Erythroblast (primary cell): ENCODE data around the gene CC2D1B.

ENCODE experiments used
- GATA1 ChIP-seq: IDR thresholded peaks from 2 replicates; pipeline ENCODE4 v1.6.1; 2011; ENCODE audit warnings: low read depth, mild to moderate bottlenecking, control low read depth, low read length, moderate library complexity
- POLR2A ChIP-seq: IDR thresholded peaks from 2 replicates; pipeline ENCODE4 v1.6.1; 2011; ENCODE audit warnings: mild to moderate bottlenecking, low read length

DNA sequence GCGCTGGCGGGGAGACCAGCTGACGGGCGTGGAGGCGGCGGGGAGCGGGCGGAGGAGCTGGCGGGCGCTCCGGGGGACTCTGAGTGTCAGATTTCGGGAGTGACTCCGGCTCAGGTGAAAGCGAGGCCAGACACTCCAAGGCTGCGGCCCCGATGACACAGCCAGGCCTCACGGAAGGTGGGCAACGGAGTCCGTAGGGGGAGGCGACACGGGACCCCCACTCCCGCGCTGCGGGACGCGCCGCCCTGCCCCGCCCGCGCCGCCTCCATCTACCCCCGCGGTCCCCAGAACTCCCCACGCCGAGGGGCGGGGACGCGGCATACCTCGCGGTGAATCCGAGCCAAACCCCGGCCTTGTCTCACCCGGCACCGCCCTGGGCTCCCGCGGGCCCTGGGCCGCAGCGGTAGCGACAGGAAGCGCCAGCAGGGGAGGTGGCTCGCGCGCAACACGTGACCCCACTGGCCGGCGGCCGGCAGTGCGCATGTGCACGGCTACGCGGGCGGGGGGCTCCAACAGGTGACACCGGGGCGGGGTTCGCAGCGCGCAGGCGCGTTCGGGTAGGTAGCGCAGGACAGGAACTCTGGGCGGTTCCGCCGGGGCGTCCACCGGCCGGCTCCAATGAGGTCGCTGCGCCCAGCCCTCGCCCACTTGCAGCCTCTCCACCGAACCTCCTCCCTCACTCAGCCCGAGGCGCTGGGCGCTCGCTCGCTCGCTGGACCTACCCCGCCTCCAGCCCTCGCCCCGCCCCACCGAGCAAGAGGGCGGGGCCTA is at the start of gene CC2D1B:
- TF ChIP-seq POLR2A: peak; percentile 81
- TF ChIP-seq GATA1: no peak
